Muscle layer of colon (tissue), 2 donors: ENCODE data around the gene IL10.
"Not testable (repeated sequence)": the region's sequence is repeated elsewhere in the genome, so short reads cannot be mapped to it uniquely, and the experiment has no call there.

Experiments
- H3K27ac ChIP-seq: one replicate; pipeline ENCODE4 v1.7.0; 2013; ENCODE audit warnings: low read depth, mild to moderate bottlenecking, low read length, moderate library complexity
- H3K27me3 ChIP-seq, 2 donors: one replicate each; pipeline ENCODE4 v1.7.0; 2013; ENCODE audit warnings: low read length in 2 of 2, mild to moderate bottlenecking in 2 of 2; ENCODE audit not compliant: insufficient read depth in 2 of 2, control insufficient read depth in 1 of 2
- H3K36me3 ChIP-seq: one replicate; pipeline ENCODE4 v1.7.0; 2013; ENCODE audit warnings: mild to moderate bottlenecking, low read length; ENCODE audit not compliant: insufficient read depth
- H3K4me1 ChIP-seq: one replicate; pipeline ENCODE4 v1.7.0; 2013; ENCODE audit warnings: mild to moderate bottlenecking, low read length; ENCODE audit not compliant: insufficient read depth
- H3K4me3 ChIP-seq, 2 donors: one replicate each; pipeline ENCODE4 v1.7.0; 2013; ENCODE audit warnings: low read length in 2 of 2, low read depth in 1 of 2, mild to moderate bottlenecking in 1 of 2, moderate library complexity in 1 of 2
- H3K9ac ChIP-seq: one replicate; pipeline ENCODE4 v1.7.0; 2013; ENCODE audit warnings: low read length
- H3K9me3 ChIP-seq: one replicate; pipeline ENCODE4 v1.7.0; 2013; ENCODE audit warnings: mild to moderate bottlenecking, low read length
- donor health status: abdominal sarcoma.
- donor health status: Adenocarcinoma of cecum.

The IL10 gene

GRCh38 chr1:206790502-206791250 lies 18.4 kb upstream of the IL10 start:
- Histone ChIP-seq H3K36me3 (no peaks in the 10 kb centered on the region), H3K9me3 (no peaks in the 10 kb centered on the region), H3K9ac (no peak overlapping the region)

GRCh38 chr1:206788487-206789050 lies 16.3 kb upstream of the IL10 start:
- Histone ChIP-seq H3K27ac (no peak overlapping the region), H3K9me3 (no peaks in the 10 kb centered on the region), H3K27me3 (no peaks in the 10 kb centered on the region), H3K9ac (no peak overlapping the region), H3K36me3 (no peaks in the 10 kb centered on the region), H3K4me3 (no peak overlapping the region), H3K4me1 (no peaks in the 10 kb centered on the region)

More at GRCh38 chr1:206790502-206791250, 18.4 kb upstream of the IL10 start:
- Histone ChIP-seq H3K27me3 (no peaks in the 10 kb centered on the region), H3K4me3 (no peak overlapping the region), H3K27ac (no peak overlapping the region), H3K4me1 (no peaks in the 10 kb centered on the region)

GRCh38 chr1:206787891-206788290 lies 15.6 kb upstream of the IL10 start:
- Histone ChIP-seq H3K27me3 (no peaks in the 10 kb centered on the region), H3K4me1 (no peaks in the 10 kb centered on the region), H3K9me3 (no peaks in the 10 kb centered on the region), H3K27ac (no peak overlapping the region), H3K4me3 (no peak overlapping the region), H3K36me3 (no peaks in the 10 kb centered on the region), H3K9ac (no peak overlapping the region)

DNA sequence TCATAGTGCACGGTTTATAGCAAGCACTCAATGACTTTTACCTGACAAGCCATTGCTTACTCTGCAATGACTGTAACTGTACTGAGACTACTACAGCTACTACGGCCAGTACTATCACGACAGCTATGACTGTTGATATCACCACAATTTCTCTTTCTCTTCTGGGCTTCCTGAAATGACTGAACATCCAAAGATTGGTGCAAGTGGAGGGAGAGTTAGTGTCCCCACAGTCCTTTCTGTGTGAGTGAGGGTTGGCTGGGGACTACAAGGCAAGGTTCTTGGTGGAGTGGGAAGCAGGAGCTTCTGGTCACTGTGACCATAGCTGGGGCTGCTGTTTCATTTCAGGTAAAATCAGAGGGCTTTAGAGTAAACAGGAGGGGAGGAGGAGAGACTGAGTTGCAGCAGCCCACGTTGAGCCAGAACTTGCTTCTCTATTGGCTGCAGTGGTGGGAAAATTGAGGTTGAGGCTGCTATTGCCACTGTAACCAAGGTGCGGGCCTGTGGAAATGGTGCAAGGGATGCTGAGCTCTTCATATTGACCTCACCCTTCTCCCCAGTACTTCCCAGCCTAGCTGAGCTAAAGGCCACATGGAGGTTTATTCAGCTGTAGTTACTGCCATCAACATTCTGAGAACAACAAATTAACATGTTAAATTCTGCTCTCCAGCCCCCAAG lies 14.1 kb upstream of the IL10 start:
- no peak overlapping the region for H3K27ac ChIP-seq
- no peaks in the 10 kb centered on the region for H3K27me3 ChIP-seq
- no peak overlapping the region for H3K4me3 ChIP-seq
- no peaks in the 10 kb centered on the region for H3K36me3 ChIP-seq
- H3K4me1 ChIP-seq: no peaks in the 10 kb centered on the region
- no peaks in the 10 kb centered on the region for H3K9me3 ChIP-seq
- H3K9ac ChIP-seq: no peak overlapping the region

DNA sequence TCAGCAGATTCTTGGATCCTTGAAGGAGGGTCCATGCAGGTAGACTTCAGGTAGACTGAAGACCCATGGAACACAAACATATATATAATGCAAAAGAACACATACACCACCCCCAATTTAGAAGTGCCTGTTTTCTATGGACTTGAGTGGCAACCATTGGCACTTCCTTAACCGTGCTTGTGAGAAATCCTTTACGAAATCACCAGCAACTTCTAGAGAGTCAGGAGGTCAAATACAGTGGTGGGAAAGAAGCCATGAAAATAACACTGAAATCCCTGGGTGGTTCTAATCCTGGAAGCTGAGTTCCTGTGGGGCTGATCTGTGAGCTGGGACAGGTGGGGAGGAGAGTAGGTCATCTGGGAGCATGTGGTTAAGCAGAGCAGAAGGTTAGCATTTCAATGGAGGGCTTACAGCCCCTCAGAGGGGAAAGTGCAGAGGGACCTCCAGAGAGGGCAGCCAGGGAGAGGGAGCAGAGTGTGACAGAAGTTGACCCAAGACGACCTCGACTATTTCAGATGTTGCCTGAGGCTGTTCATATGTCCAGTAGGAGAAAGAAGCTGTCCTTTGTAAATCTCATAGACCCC lies 13.0 kb upstream of the IL10 start:
- Histone ChIP-seq H3K9ac (no peak overlapping the region), H3K36me3 (no peaks in the 10 kb centered on the region), H3K4me1 (no peaks in the 10 kb centered on the region), H3K4me3 (no peak overlapping the region), H3K27me3 (no peaks in the 10 kb centered on the region), H3K27ac (no peak overlapping the region), H3K9me3 (no peaks in the 10 kb centered on the region)

DNA sequence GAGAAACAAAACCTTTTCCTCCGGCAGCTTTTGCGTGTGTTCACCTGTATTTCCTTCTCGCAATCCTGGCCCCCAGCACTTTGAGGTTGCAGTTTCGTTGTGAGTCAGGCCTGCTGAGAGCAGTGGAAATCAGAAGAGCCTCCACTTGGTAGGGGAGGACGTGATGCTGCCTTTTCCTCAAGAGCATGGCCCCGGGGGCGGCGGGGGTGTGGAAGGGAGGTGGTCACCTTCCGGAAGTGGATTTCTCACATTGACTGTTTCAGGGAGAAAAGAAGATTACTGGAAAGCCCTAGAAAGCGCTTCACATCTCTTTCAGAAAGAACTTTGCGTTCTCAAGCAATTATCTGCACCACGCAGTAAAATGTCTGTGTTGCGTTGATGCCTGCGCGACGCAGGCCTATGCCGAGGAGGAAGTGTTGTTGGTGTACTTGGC lies 12.2 kb upstream of the IL10 start:
- no peaks in the 10 kb centered on the region for H3K27me3 ChIP-seq
- no peaks in the 10 kb centered on the region for H3K9me3 ChIP-seq
- H3K4me1 ChIP-seq: no peaks in the 10 kb centered on the region
- H3K36me3 ChIP-seq: no peaks in the 10 kb centered on the region
- H3K27ac ChIP-seq: no peak overlapping the region
- H3K9ac ChIP-seq: no peak overlapping the region
- no peak overlapping the region for H3K4me3 ChIP-seq

- H3K36me3 ChIP-seq: no peaks in the 10 kb centered on the region
- no peak overlapping the region for H3K9ac ChIP-seq
- H3K27me3 ChIP-seq: no peaks in the 10 kb centered on the region
- H3K27ac ChIP-seq: no peak overlapping the region
- H3K4me1 ChIP-seq: no peaks in the 10 kb centered on the region
- H3K9me3 ChIP-seq: no peaks in the 10 kb centered on the region
- no peak overlapping the region for H3K4me3 ChIP-seq
These were observed 11.2 kb upstream of the IL10 start for GRCh38 chr1:206783506-206783905.

GRCh38 chr1:206782448-206782847 lies 10.2 kb upstream of the IL10 start:
- Histone ChIP-seq H3K36me3 (no peaks in the 10 kb centered on the region), H3K27ac (no peak overlapping the region), H3K9me3 (no peaks in the 10 kb centered on the region), H3K4me1 (no peaks in the 10 kb centered on the region), H3K9ac (no peak overlapping the region), H3K4me3 (no peak overlapping the region), H3K27me3 (no peaks in the 10 kb centered on the region)

- Histone ChIP-seq H3K9ac (no peak overlapping the region), H3K4me3 (no peak overlapping the region), H3K4me1 (no peaks in the 10 kb centered on the region), H3K9me3 (no peaks in the 10 kb centered on the region), H3K27me3 (no peaks in the 10 kb centered on the region), H3K36me3 (no peaks in the 10 kb centered on the region), H3K27ac (no peak overlapping the region)
These were observed 7.3 kb upstream of the IL10 start for GRCh38 chr1:206779638-206780037.

GRCh38 chr1:206778911-206779310 lies 6.6 kb upstream of the IL10 start:
- not testable (repeated sequence) for H3K9ac ChIP-seq, H3K27me3 ChIP-seq, H3K9me3 ChIP-seq, H3K27ac ChIP-seq, H3K4me1 ChIP-seq, H3K4me3 ChIP-seq, H3K36me3 ChIP-seq

- Histone ChIP-seq H3K4me1 (no peaks in the 10 kb centered on the region), H3K27ac (no peak overlapping the region), H3K27me3 (no peaks in the 10 kb centered on the region), H3K9me3 (no peaks in the 10 kb centered on the region), H3K4me3 (no peak overlapping the region), H3K36me3 (no peaks in the 10 kb centered on the region), H3K9ac (no peak overlapping the region)
These were observed 5.7 kb upstream of the IL10 start for GRCh38 chr1:206778031-206778430.
